Esophagus squamous epithelium (tissue), 4 donors: ENCODE measurements around the gene HS1BP3.

Source experiments
- CTCF ChIP-seq, 6 experiments: fragments of 450-650 bp in 4 of 6; fragments of 200-600 bp in 2 of 6; sonication (generic) in 2 of 6; IDR thresholded peaks; one replicate each; pipeline ENCODE4 v1.5.1; 2016 to 2019; ENCODE audit warnings: antibody characterized with exemption in 6 of 6, mild to moderate bottlenecking in 4 of 6, moderate library complexity in 4 of 6
- POLR2A ChIP-seq, 4 donors: fragments of 450-650 bp; IDR thresholded peaks; one replicate each; pipeline ENCODE4 v1.6.1; 2017; ENCODE audit warnings: antibody characterized with exemption in 4 of 4, mild to moderate bottlenecking in 4 of 4, moderate library complexity in 3 of 4

- no peak for TF ChIP-seq CTCF (IDR thresholded peaks at IDR 0.05)
- TF ChIP-seq POLR2A (IDR thresholded peaks at IDR 0.05) = no peak
Observed at GRCh38 chr2:20577495-20578235, 73.2 kb downstream of the HS1BP3 start.
